ENCODE data around the gene F10. TPM values are rescaled to one million over a fixed set of nuclear protein-coding genes. Genes with fewer than 3 reads are reported as not detected.

The F10 gene
- total RNA-seq, 2 donors from 2014 or later, result 18.7 to 32.4 TPM

DNA sequence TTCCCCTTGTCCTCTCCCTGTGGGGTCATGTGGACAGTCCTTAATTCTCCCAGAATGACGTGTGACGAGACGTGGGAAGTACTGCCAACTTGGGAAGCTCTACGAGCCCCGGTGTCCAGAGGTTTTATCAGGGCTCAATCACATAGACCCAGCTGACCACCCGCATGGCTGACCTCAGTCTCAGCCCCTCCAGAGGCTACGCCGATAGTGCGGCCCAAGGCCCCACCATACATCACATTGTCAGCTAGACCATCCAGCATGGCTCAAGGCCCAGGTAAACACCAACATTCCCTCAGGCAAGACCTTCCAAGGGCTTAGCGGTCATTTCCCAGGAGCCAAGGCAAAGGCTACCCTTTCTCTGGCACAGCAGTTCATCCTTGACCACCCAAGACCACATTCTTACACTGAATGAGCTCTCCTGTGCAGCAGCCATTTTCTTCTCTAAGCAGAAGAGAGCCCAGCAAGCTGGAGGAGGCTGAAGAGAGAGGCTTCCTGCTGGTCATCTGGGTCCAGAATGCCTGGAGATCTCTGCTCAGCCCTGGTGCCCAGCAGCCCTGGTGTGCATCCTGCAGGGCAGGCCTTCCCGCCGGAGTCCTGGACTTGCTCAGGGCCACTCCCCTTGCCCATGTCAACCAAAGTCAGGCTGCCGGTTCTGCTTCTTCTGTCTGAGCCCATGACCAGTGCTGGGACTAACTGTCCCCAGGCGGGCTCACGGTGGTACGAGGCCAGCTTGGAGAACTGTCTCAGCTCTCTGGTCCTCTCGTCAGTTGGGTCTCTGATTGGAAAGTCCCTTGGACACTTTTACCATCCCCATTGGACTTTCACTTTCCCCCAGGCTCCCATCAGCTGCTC is 7.9 kb upstream of the F10 start:
- DNase-seq, result peak; percentile 24
- no peak for TF ChIP-seq CTCF (conservative IDR thresholded peaks at IDR 0.05)
- peaks cover 29% of the 10 kb centered on the region for H3K27me3 Mint-ChIP-seq (ENCODE audit: insufficient read depth)

DNA sequence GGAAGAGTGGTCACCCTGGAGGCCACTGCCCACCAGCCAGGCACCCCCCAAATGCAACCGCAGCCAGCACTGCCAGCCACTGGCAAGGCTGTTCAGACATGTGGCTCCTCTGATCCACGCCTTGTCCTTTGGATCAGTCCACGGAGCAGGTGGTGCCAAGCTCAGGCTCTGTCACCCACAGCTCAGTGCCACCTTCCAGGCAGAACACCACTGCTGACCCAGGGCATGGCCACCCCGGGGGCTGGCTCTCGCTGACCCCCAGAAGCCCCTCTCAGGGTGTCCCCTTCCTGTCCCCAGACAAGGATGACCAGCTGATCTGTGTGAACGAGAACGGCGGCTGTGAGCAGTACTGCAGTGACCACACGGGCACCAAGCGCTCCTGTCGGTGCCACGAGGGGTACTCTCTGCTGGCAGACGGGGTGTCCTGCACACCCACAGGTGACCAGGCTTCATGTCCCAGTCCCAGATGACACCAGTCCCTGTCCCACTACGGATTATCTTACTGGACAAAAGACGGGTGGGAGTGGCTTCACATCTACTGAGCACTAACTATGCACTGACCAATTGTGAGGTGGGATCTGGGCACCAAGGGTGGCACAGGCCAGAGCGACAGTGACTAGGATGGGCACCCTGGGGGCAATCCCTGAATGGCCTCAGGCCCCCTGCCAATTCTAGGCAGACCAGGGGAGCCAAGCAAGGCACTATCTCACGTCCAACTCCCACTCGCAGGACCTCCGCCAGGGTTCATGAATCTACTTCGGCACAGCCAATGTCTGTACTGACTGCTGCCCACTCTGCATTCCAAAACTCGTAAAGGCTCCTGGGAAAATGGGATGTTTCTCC is 7.0 kb upstream of the F10 start:
- Mint-ChIP-seq H3K27ac (no peak overlapping the region), H3K9me3 (peaks cover 4% of the 10 kb centered on the region), H3K36me3 (ENCODE audit: low read depth) (peaks cover 9% of the 10 kb centered on the region), H3K4me3 (no peak overlapping the region), H3K4me1 (no peaks in the 10 kb centered on the region), H3K27me3 (ENCODE audit: insufficient read depth) (peaks cover 25% of the 10 kb centered on the region)
- Histone ChIP-seq H3K36me3 (ENCODE audit: control insufficient read depth, insufficient read depth, low read length) (no peaks in the 10 kb centered on the region), H3K27me3 (ENCODE audit: control insufficient read depth, insufficient read depth, low read length, poor library complexity, severe bottlenecking) (peaks cover 36% of the 10 kb centered on the region), H3K4me3 (ENCODE audit: low read length) (no peak overlapping the region), H3K9me3 (ENCODE audit: control insufficient read depth, low read length) (no peaks in the 10 kb centered on the region), H3K9ac (ENCODE audit: extremely low read depth, low read length, poor library complexity, severe bottlenecking) (no peak overlapping the region), H3K27ac (ENCODE audit: low read depth, low read length) (no peak overlapping the region), H3K4me1 (ENCODE audit: control insufficient read depth, insufficient read depth, low read length) (no peaks in the 10 kb centered on the region)
- TF ChIP-seq CTCF (conservative IDR thresholded peaks at IDR 0.05), result no peak
- WGBS, 2 experiments (ENCODE audit: insufficient coverage in 1 of 2, insufficient read length in 1 of 2), result 94% methylated on average over 17 to 21 of the region's 21 CpGs
- DNase-seq, result peak; percentile 25

More for the DNA sequence above, 7.9 kb upstream of the F10 start:
- Mint-ChIP-seq H3K4me1 (no peaks in the 10 kb centered on the region), H3K36me3 (ENCODE audit: low read depth) (peaks cover 9% of the 10 kb centered on the region), H3K27ac (no peak overlapping the region), H3K9me3 (peaks cover 4% of the 10 kb centered on the region), H3K4me3 (no peak overlapping the region)
- H3K27ac ChIP-seq (ENCODE audit: low read depth, low read length), result no peak overlapping the region
- peaks cover 45% of the 10 kb centered on the region for H3K27me3 ChIP-seq (ENCODE audit: control insufficient read depth, insufficient read depth, low read length, poor library complexity, severe bottlenecking)
- no peak overlapping the region for H3K4me3 ChIP-seq (ENCODE audit: low read length)
- H3K4me1 ChIP-seq (ENCODE audit: control insufficient read depth, insufficient read depth, low read length), result no peaks in the 10 kb centered on the region
- 92 to 96% methylated on average over 17 of the region's 17 CpGs for WGBS, 2 experiments (ENCODE audit: insufficient coverage in 1 of 2, insufficient read length in 1 of 2)
- H3K36me3 ChIP-seq (ENCODE audit: control insufficient read depth, insufficient read depth, low read length), result no peaks in the 10 kb centered on the region
- H3K9ac ChIP-seq (ENCODE audit: extremely low read depth, low read length, poor library complexity, severe bottlenecking), result no peak overlapping the region
- H3K9me3 ChIP-seq (ENCODE audit: control insufficient read depth, low read length), result no peaks in the 10 kb centered on the region

DNA sequence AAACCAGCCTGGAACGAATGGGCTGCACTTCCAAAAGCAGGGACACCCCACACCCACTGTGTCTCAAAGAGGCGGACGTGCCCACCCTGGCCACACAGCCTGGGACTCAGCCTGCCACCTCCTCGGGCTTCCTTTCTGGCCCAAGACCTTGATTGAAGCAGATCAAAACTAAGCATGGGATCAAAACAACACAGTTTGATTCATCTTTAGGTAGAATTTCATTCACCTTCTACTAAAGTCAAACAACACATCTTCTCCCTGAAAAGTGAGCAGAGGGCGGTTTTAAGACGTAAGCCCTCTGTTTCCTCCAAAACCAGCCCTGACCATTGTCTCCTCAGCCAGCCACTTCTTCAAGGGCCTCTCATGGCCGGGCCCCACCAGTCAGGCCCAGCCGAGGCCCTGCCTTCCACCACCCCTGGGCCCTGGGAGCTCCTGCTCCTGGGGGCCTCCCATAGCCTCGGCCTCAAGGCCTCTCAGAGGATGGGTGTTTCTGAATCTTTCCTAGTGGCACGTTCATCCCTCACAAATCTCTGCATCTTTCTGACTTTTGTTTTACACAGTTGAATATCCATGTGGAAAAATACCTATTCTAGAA is 6.3 kb upstream of the F10 start:
- H3K9ac ChIP-seq (ENCODE audit: extremely low read depth, low read length, poor library complexity, severe bottlenecking), result no peak overlapping the region
- peaks cover 29% of the 10 kb centered on the region for H3K27me3 ChIP-seq (ENCODE audit: control insufficient read depth, insufficient read depth, low read length, poor library complexity, severe bottlenecking)
- peak; percentile 24 for DNase-seq
- TF ChIP-seq CTCF (conservative IDR thresholded peaks at IDR 0.05), result no peak
- H3K4me1 ChIP-seq (ENCODE audit: control insufficient read depth, insufficient read depth, low read length), result no peaks in the 10 kb centered on the region
- H3K36me3 ChIP-seq (ENCODE audit: control insufficient read depth, insufficient read depth, low read length), result no peaks in the 10 kb centered on the region
- peaks cover 19% of the 10 kb centered on the region for H3K27me3 Mint-ChIP-seq (ENCODE audit: insufficient read depth)
- peaks cover 4% of the 10 kb centered on the region for H3K9me3 Mint-ChIP-seq
- H3K4me3 ChIP-seq (ENCODE audit: low read length), result no peak overlapping the region
- H3K4me1 Mint-ChIP-seq, result no peaks in the 10 kb centered on the region
- H3K27ac Mint-ChIP-seq, result no peak overlapping the region
- H3K9me3 ChIP-seq (ENCODE audit: control insufficient read depth, low read length), result no peaks in the 10 kb centered on the region
- WGBS, 2 experiments (ENCODE audit: insufficient coverage in 1 of 2, insufficient read length in 1 of 2), result 90 to 93% methylated on average over 8 to 10 of the region's 10 CpGs
- H3K4me3 Mint-ChIP-seq, result no peak overlapping the region
- H3K36me3 Mint-ChIP-seq (ENCODE audit: low read depth), result peaks cover 9% of the 10 kb centered on the region
- no peak overlapping the region for H3K27ac ChIP-seq (ENCODE audit: low read depth, low read length)
